ENCODE data around the gene NEK1.
A peak's percentile ranks its signal among the peaks of the same experiment; 100 is the strongest.

The NEK1 gene

GRCh38 chr4:169618986-169619385, 6.6 kb upstream of the NEK1 start:
- TF ChIP-seq, protein P1, sequence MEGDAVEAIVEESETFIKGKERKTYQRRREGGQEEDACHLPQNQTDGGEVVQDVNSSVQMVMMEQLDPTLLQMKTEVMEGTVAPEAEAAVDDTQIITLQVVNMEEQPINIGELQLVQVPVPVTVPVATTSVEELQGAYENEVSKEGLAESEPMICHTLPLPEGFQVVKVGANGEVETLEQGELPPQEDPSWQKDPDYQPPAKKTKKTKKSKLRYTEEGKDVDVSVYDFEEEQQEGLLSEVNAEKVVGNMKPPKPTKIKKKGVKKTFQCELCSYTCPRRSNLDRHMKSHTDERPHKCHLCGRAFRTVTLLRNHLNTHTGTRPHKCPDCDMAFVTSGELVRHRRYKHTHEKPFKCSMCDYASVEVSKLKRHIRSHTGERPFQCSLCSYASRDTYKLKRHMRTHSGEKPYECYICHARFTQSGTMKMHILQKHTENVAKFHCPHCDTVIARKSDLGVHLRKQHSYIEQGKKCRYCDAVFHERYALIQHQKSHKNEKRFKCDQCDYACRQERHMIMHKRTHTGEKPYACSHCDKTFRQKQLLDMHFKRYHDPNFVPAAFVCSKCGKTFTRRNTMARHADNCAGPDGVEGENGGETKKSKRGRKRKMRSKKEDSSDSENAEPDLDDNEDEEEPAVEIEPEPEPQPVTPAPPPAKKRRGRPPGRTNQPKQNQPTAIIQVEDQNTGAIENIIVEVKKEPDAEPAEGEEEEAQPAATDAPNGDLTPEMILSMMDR (IDR thresholded peaks at IDR 0.05) = no peak
- no peak for TF ChIP-seq ZFX (IDR thresholded peaks at IDR 0.05; ENCODE audit: borderline replicate concordance)
- peak overlapping the region; percentile 87 for H3K27ac ChIP-seq

- no peak overlapping the region for H3K27ac ChIP-seq
- no peak for TF ChIP-seq ZFX (IDR thresholded peaks at IDR 0.05; ENCODE audit: borderline replicate concordance)
- TF ChIP-seq, protein P1 (IDR thresholded peaks at IDR 0.05) = no peak
Observed at GRCh38 chr4:169618286-169618685, 5.9 kb upstream of the NEK1 start.

DNA sequence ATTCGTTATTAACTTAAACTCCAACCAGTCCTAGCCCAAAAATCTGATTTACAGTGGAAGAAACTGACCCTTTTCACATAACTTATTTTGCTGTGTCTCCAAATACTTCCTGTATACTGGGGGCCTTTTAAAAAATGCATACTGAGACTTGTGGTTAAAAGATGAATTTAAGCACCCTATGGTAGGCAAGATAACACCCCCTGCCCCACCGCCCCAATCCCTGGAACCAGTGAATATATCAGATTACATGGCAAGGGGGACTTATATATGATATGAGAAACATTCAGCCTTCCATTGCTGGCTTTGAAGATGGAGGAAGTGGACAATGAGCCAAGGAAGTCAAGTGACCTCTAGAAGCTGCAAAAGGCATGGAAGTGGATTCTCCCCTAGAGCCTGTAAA, 4.9 kb upstream of the NEK1 start:
- TF ChIP-seq, protein P1 (IDR thresholded peaks at IDR 0.05) = no peak

DNA sequence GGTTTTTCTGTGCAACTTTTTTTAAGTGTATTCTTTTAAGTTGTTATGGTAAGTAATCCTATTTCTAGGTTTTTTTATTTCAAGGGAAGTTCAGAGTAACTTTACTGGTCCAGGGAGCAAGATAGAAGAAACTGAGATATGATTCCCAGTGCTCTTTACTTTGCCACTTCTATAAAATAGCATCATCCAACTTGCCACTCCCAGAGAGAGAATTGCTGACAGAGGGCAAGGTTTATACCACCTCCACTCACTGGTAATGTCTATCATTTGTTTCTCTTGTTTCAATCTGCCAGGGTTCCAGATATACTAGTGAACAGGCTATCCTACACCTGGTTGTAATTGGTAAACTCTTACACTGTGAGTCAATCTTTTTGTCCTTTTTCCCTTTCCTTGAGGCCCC, 4.5 kb upstream of the NEK1 start:
- TF ChIP-seq ZFX (IDR thresholded peaks at IDR 0.05; ENCODE audit: borderline replicate concordance) = no peak
- TF ChIP-seq, protein P1 (IDR thresholded peaks at IDR 0.05) = no peak

More for the DNA sequence above, 4.9 kb upstream of the NEK1 start:
- no peak overlapping the region for H3K27ac ChIP-seq

GRCh38 chr4:169615467-169616106, 3.2 kb upstream of the NEK1 start:
- TF ChIP-seq ZFX (IDR thresholded peaks at IDR 0.05; ENCODE audit: borderline replicate concordance) = no peak
- TF ChIP-seq, protein P1 (IDR thresholded peaks at IDR 0.05) = no peak
- H3K27ac ChIP-seq = no peak overlapping the region

More for the DNA sequence above, 4.5 kb upstream of the NEK1 start:
- H3K27ac ChIP-seq = no peak overlapping the region

- H3K27ac ChIP-seq = peak overlapping the region; percentile 54
Observed at GRCh38 chr4:169612871-169613859, 782 bp upstream of the NEK1 start.

More at GRCh38 chr4:169612871-169613859, 782 bp upstream of the NEK1 start:
- no peak for TF ChIP-seq ZFX (IDR thresholded peaks at IDR 0.05; ENCODE audit: borderline replicate concordance)
- TF ChIP-seq, protein P1 (IDR thresholded peaks at IDR 0.05) = peak; percentile 71
